WTC11 (cell line): Measurements from ENCODE around the gene ADAM22. TPM values are rescaled to one million over a fixed set of nuclear protein-coding genes. Genes with fewer than 3 reads are reported as not detected.

Experiments used
- ATAC-seq: fragments of 200-7000 bp; cut with Tn5 transposase; 2 replicates; pipeline ENCODE4 v1.10.0; 2021; ENCODE audit warnings: mild to moderate bottlenecking, moderate library complexity
- CTCF ChIA-PET: fragments of 300-600 bp; sonication (Branson Sonifier 250); formaldehyde crosslinking; loops from one replicate; lab custom pipeline; 2021; ENCODE audit warnings: antibody characterized with exemption; lab: Charles Lee
- POLR2A ChIA-PET: fragments of 350-600 bp; sonication (Branson Sonifier 250); formaldehyde crosslinking; loops from one replicate; lab custom pipeline; 2021; ENCODE audit warnings: antibody characterized with exemption; lab: Charles Lee
- DNase-seq: peaks from one replicate; pipeline ENCODE4 v3.0.0; 2021; ENCODE audit warnings: low spot score
- H3K27ac Mint-ChIP-seq: 2 replicates; pipeline ENCODE4 v1.8.0; 2021; ENCODE audit warnings: mixed read lengths
- H3K27me3 Mint-ChIP-seq: 2 replicates; pipeline ENCODE4 v1.8.0; 2021; ENCODE audit warnings: low read depth, mild to moderate bottlenecking, moderate library complexity, mixed read lengths
- H3K36me3 Mint-ChIP-seq: 2 replicates; pipeline ENCODE4 v1.8.0; 2021; ENCODE audit warnings: mixed read lengths
- H3K4me1 Mint-ChIP-seq: 2 replicates; pipeline ENCODE4 v1.8.0; 2022; ENCODE audit warnings: mixed read lengths
- H3K4me3 Mint-ChIP-seq: 2 replicates; pipeline ENCODE4 v1.8.0; 2021; ENCODE audit warnings: mild to moderate bottlenecking, moderate library complexity, mixed read lengths
- H3K9me3 Mint-ChIP-seq: 2 replicates; pipeline ENCODE4 v1.8.0; 2021; ENCODE audit warnings: mixed read lengths
- ATF1 ChIP-seq: sonication (generic); formaldehyde crosslinking; IDR thresholded peaks from 2 replicates; pipeline ENCODE4 v1.8.1; 2023; ENCODE audit warnings: mild to moderate bottlenecking, moderate library complexity, missing genetic modification reagents
- CREB1 ChIP-seq: sonication (generic); formaldehyde crosslinking; IDR thresholded peaks from 2 replicates; pipeline ENCODE4 v1.8.0; 2023; ENCODE audit warnings: mild to moderate bottlenecking, missing genetic modification reagents
- CREM ChIP-seq: sonication (generic); formaldehyde crosslinking; IDR thresholded peaks from 2 replicates; pipeline ENCODE4 v1.8.1; 2022; ENCODE audit warnings: mild to moderate bottlenecking, missing genetic modification reagents, moderate library complexity
- FOXK1 ChIP-seq: sonication (generic); formaldehyde crosslinking; IDR thresholded peaks from 2 replicates; pipeline ENCODE4 v1.8.0; 2022; ENCODE audit warnings: mild to moderate bottlenecking, moderate library complexity, missing genetic modification reagents
- IRF2 ChIP-seq: sonication (generic); formaldehyde crosslinking; IDR thresholded peaks from 2 replicates; pipeline ENCODE4 v1.8.0; 2022; ENCODE audit warnings: low read depth, missing genetic modification reagents, borderline replicate concordance
- NFATC4 ChIP-seq: fragments of 250-450 bp; sonication (Bioruptor Pico); IDR thresholded peaks from 2 replicates; pipeline ENCODE4 v1.9.0; 2021; ENCODE audit warnings: mild to moderate bottlenecking
- NR2C2 ChIP-seq: sonication (generic); formaldehyde crosslinking; IDR thresholded peaks from 2 replicates; pipeline ENCODE4 v1.8.0; 2022; ENCODE audit warnings: mild to moderate bottlenecking, missing genetic modification reagents
- RELA ChIP-seq: sonication (generic); formaldehyde crosslinking; IDR thresholded peaks from 2 replicates; pipeline ENCODE4 v1.8.1; 2022; ENCODE audit warnings: missing genetic modification reagents, mild to moderate bottlenecking, borderline replicate concordance
- SMAD3 ChIP-seq: sonication (generic); formaldehyde crosslinking; IDR thresholded peaks from 2 replicates; pipeline ENCODE4 v1.8.0; 2022; ENCODE audit warnings: missing genetic modification reagents, mild to moderate bottlenecking, borderline replicate concordance
- SP1 ChIP-seq: sonication (generic); formaldehyde crosslinking; conservative IDR thresholded peaks from 2 replicates; pipeline ENCODE4 v1.8.1; 2022; ENCODE audit warnings: missing genetic modification reagents
- TCF7 ChIP-seq: sonication (generic); formaldehyde crosslinking; IDR thresholded peaks from 2 replicates; pipeline ENCODE4 v1.8.0; 2022; ENCODE audit warnings: mild to moderate bottlenecking, low read depth, missing genetic modification reagents, moderate library complexity
- ZNF671 ChIP-seq: fragments of 250-450 bp; sonication (Bioruptor Pico); IDR thresholded peaks from 2 replicates; pipeline ENCODE4 v1.8.0; 2021; ENCODE audit warnings: mild to moderate bottlenecking
- total RNA-seq: library from RNA; stranded (reverse); gene quantifications from 3 replicates; pipeline ENCODE4 v1.2.3, GENCODE V29; 2021
- TF ChIP-seq, protein P1 (sequence below): sonication (generic); formaldehyde crosslinking; IDR thresholded peaks from 2 replicates; pipeline ENCODE4 v1.8.1; 2023; ENCODE audit warnings: mild to moderate bottlenecking, missing genetic modification reagents, borderline replicate concordance
- TF ChIP-seq, protein P2 (sequence below): sonication (generic); formaldehyde crosslinking; IDR thresholded peaks from 2 replicates; pipeline ENCODE4 v1.8.0; 2023; ENCODE audit warnings: missing genetic modification reagents, mild to moderate bottlenecking, borderline replicate concordance
- TF ChIP-seq, protein P3 (sequence below): sonication (generic); formaldehyde crosslinking; IDR thresholded peaks from 2 replicates; pipeline ENCODE4 v1.8.1; 2022; ENCODE audit warnings: mild to moderate bottlenecking, missing genetic modification reagents, moderate library complexity, borderline replicate concordance
- TF ChIP-seq, protein P4 (sequence below): sonication (generic); formaldehyde crosslinking; IDR thresholded peaks from 2 replicates; pipeline ENCODE4 v1.8.0; 2023; ENCODE audit warnings: mild to moderate bottlenecking, missing genetic modification reagents
- TF ChIP-seq, protein P5 (sequence below): fragments of 250-450 bp; sonication (Bioruptor Pico); IDR thresholded peaks from 2 replicates; pipeline ENCODE4 v1.9.0; 2021; ENCODE audit warnings: mild to moderate bottlenecking

Gene ADAM22
- total RNA-seq, 1 experiment from 2014 or later = 12.4 TPM

DNA sequence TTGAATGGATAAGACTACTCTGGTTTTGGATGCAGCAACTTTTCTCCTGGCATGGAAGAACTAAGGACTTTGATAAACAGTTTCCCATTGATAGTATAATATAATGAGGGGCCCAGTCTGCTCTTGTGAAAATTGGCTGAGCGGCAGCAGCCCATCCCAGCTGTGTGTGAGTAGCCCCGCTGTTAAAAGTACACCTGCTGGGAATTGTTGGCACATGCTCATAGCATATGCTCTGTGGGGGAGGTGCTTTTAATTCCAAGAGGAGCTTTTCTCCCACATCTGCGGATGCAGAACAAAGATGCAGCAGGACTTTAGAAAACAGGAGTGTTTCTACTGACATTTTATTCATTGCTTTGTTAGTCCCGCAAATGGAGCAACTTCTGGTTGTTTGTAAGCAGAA is 266.7 kb downstream of the ADAM22 start:
- Mint-ChIP-seq H3K4me3 (no peak overlapping the region), H3K9me3 (no peaks in the 10 kb centered on the region), H3K27me3 (no peaks in the 10 kb centered on the region), H3K27ac (peak overlapping the region; percentile 69), H3K36me3 (peaks cover 28% of the 10 kb centered on the region), H3K4me1 (peaks cover 30% of the 10 kb centered on the region)
- ChIA-PET CTCF (interaction anchor here (1.0 kb wide), 1 partner anchor 31 kb away, joined by 3 read pairs; no protein-coding TSS in a partner anchor), POLR2A (interaction anchor here (0.5 to 0.6 kb wide), 2 partner anchors 145 to 622 kb away, joined by 3 read pairs; no protein-coding TSS in a partner anchor)
- TF ChIP-seq SMAD3 = no peak
- no peak for TF ChIP-seq NR2C2
- TF ChIP-seq RELA (CRISPR knock-in tag) = no peak
- TF ChIP-seq, protein P1, sequence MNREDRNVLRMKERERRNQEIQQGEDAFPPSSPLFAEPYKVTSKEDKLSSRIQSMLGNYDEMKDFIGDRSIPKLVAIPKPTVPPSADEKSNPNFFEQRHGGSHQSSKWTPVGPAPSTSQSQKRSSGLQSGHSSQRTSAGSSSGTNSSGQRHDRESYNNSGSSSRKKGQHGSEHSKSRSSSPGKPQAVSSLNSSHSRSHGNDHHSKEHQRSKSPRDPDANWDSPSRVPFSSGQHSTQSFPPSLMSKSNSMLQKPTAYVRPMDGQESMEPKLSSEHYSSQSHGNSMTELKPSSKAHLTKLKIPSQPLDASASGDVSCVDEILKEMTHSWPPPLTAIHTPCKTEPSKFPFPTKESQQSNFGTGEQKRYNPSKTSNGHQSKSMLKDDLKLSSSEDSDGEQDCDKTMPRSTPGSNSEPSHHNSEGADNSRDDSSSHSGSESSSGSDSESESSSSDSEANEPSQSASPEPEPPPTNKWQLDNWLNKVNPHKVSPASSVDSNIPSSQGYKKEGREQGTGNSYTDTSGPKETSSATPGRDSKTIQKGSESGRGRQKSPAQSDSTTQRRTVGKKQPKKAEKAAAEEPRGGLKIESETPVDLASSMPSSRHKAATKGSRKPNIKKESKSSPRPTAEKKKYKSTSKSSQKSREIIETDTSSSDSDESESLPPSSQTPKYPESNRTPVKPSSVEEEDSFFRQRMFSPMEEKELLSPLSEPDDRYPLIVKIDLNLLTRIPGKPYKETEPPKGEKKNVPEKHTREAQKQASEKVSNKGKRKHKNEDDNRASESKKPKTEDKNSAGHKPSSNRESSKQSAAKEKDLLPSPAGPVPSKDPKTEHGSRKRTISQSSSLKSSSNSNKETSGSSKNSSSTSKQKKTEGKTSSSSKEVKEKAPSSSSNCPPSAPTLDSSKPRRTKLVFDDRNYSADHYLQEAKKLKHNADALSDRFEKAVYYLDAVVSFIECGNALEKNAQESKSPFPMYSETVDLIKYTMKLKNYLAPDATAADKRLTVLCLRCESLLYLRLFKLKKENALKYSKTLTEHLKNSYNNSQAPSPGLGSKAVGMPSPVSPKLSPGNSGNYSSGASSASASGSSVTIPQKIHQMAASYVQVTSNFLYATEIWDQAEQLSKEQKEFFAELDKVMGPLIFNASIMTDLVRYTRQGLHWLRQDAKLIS (CRISPR knock-in tag) = no peak
- TF ChIP-seq, protein P2, sequence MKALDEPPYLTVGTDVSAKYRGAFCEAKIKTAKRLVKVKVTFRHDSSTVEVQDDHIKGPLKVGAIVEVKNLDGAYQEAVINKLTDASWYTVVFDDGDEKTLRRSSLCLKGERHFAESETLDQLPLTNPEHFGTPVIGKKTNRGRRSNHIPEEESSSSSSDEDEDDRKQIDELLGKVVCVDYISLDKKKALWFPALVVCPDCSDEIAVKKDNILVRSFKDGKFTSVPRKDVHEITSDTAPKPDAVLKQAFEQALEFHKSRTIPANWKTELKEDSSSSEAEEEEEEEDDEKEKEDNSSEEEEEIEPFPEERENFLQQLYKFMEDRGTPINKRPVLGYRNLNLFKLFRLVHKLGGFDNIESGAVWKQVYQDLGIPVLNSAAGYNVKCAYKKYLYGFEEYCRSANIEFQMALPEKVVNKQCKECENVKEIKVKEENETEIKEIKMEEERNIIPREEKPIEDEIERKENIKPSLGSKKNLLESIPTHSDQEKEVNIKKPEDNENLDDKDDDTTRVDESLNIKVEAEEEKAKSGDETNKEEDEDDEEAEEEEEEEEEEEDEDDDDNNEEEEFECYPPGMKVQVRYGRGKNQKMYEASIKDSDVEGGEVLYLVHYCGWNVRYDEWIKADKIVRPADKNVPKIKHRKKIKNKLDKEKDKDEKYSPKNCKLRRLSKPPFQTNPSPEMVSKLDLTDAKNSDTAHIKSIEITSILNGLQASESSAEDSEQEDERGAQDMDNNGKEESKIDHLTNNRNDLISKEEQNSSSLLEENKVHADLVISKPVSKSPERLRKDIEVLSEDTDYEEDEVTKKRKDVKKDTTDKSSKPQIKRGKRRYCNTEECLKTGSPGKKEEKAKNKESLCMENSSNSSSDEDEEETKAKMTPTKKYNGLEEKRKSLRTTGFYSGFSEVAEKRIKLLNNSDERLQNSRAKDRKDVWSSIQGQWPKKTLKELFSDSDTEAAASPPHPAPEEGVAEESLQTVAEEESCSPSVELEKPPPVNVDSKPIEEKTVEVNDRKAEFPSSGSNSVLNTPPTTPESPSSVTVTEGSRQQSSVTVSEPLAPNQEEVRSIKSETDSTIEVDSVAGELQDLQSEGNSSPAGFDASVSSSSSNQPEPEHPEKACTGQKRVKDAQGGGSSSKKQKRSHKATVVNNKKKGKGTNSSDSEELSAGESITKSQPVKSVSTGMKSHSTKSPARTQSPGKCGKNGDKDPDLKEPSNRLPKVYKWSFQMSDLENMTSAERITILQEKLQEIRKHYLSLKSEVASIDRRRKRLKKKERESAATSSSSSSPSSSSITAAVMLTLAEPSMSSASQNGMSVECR (CRISPR knock-in tag) = no peak
- no peak for TF ChIP-seq FOXK1 (CRISPR knock-in tag)
- no peak for TF ChIP-seq CREM (CRISPR knock-in tag)
- peak; percentile 85 for ATAC-seq
- DNase-seq = no peak

DNA sequence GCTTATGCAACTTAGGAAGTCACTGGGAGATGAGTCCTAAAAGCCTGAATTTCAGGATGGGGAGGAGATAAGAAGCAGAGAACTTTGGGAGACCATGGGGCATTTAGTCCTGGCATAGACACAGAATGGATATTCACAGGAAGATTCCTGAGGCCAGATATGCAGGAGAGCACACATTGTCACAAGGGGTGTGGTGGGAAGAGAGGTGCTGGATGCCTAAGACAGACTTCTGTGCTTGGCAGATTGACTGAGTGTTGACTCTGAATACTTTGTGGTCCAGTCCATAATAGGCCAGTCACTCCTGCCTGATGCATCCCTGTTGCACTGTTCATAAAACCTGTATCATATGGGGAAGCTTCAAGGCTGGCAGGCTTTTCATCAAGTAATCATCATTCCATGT is 267.3 kb downstream of the ADAM22 start:
- no peaks in the 10 kb centered on the region for H3K9me3 Mint-ChIP-seq
- H3K4me1 Mint-ChIP-seq = peaks cover 33% of the 10 kb centered on the region
- DNase-seq (no peak), ATAC-seq (peak; percentile 34)
- POLR2A ChIA-PET = interaction anchor here (0.5 kb wide), 1 partner anchor 144 kb away, joined by 3 read pairs; no protein-coding TSS in a partner anchor
- H3K4me3 Mint-ChIP-seq = no peak overlapping the region
- CTCF ChIA-PET = interaction anchor here (1.0 to 1.3 kb wide), 2 partner anchors 31 to 42 kb away, joined by 3 read pairs; no protein-coding TSS in a partner anchor
- peak overlapping the region; percentile 69 for H3K27ac Mint-ChIP-seq
- TF ChIP-seq IRF2 (no peak), NFATC4 (CRISPR knock-in tag) (no peak), CREB1 (CRISPR knock-in tag) (no peak), ZNF671 (CRISPR knock-in tag) (no peak), TCF7 (CRISPR knock-in tag) (no peak), ATF1 (CRISPR knock-in tag) (no peak), SP1 (CRISPR knock-in tag) (no peak)
- TF ChIP-seq, protein P3, sequence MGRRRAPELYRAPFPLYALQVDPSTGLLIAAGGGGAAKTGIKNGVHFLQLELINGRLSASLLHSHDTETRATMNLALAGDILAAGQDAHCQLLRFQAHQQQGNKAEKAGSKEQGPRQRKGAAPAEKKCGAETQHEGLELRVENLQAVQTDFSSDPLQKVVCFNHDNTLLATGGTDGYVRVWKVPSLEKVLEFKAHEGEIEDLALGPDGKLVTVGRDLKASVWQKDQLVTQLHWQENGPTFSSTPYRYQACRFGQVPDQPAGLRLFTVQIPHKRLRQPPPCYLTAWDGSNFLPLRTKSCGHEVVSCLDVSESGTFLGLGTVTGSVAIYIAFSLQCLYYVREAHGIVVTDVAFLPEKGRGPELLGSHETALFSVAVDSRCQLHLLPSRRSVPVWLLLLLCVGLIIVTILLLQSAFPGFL (CRISPR knock-in tag) = no peak
- TF ChIP-seq, protein P4, sequence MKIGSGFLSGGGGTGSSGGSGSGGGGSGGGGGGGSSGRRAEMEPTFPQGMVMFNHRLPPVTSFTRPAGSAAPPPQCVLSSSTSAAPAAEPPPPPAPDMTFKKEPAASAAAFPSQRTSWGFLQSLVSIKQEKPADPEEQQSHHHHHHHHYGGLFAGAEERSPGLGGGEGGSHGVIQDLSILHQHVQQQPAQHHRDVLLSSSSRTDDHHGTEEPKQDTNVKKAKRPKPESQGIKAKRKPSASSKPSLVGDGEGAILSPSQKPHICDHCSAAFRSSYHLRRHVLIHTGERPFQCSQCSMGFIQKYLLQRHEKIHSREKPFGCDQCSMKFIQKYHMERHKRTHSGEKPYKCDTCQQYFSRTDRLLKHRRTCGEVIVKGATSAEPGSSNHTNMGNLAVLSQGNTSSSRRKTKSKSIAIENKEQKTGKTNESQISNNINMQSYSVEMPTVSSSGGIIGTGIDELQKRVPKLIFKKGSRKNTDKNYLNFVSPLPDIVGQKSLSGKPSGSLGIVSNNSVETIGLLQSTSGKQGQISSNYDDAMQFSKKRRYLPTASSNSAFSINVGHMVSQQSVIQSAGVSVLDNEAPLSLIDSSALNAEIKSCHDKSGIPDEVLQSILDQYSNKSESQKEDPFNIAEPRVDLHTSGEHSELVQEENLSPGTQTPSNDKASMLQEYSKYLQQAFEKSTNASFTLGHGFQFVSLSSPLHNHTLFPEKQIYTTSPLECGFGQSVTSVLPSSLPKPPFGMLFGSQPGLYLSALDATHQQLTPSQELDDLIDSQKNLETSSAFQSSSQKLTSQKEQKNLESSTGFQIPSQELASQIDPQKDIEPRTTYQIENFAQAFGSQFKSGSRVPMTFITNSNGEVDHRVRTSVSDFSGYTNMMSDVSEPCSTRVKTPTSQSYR (CRISPR knock-in tag) = no peak
- TF ChIP-seq, protein P5, sequence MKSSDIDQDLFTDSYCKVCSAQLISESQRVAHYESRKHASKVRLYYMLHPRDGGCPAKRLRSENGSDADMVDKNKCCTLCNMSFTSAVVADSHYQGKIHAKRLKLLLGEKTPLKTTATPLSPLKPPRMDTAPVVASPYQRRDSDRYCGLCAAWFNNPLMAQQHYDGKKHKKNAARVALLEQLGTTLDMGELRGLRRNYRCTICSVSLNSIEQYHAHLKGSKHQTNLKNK (CRISPR knock-in tag) = no peak
- no peaks in the 10 kb centered on the region for H3K27me3 Mint-ChIP-seq
- peaks cover 33% of the 10 kb centered on the region for H3K36me3 Mint-ChIP-seq
